Stimulated activated CD4-positive, alpha-beta T cell treated with anti-CD3 and anti-CD28 coated beads, Interleukin-4, amount 100 ng/mL, for 48 hours (primary cell): ENCODE measurements around the gene TBC1D13.
"Not testable (repeated sequence)": the region's sequence is repeated elsewhere in the genome, so short reads cannot be mapped to it uniquely, and the experiment has no call there.

ENCODE experiments used
- DNase-seq, 2 donors: peaks; one replicate each; pipeline ENCODE4 v3.0.0-alpha.2; 2020; ENCODE audit warnings: low read depth in 2 of 2

Gene TBC1D13, protein sequence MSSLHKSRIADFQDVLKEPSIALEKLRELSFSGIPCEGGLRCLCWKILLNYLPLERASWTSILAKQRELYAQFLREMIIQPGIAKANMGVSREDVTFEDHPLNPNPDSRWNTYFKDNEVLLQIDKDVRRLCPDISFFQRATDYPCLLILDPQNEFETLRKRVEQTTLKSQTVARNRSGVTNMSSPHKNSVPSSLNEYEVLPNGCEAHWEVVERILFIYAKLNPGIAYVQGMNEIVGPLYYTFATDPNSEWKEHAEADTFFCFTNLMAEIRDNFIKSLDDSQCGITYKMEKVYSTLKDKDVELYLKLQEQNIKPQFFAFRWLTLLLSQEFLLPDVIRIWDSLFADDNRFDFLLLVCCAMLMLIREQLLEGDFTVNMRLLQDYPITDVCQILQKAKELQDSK

DNA sequence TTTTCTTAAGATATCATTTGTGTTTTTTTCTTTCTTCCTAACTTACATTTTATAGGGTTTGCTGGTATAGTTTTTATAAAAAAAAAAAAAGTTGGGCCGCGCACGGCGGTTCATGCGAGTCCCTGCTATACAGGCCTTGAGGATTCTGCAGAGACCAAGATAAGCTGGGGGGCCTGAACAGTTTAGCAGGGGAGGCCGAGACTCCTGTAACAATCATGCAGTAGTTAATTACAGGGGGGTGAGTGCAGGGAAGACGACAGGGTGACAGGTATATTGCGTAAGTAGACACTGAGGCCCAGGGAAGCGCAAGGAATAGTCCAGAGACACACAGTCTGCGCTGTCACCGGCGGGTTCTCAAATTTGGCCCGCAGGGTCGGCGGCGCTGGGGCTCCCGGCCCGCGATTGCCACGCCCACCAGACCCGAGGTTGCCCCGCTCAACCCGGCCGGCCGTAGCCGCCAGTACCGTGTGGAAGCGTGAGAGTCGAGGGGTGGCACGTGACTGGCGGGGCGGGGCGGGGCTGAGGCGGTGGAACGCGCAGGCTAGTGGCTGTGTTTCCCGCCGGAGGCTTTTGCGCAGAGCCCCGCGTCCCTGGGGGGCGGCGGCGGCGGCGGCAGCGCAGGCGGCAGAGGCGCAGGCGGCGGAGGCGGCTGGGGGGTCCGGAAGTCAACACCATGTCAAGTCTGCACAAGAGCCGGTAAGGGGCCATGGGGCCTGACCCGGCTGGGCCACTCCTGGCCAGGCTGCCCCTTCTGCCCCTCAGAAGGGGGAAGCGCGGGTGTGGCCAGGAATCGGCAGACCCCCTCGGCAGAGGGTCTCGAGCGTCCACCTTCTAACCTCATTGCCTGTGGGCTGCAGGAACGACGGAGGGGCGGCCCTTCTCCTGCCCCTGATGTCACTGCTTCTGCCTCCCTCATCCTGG, at the start of gene TBC1D13:
Gene TBC1D13 (plus strand): TSS at position 573 of the 921 bp plus-strand sequence. CDS start 101 bp downstream, at position 674.
- peak; percentile 85 to 89 for DNase-seq

DNA sequence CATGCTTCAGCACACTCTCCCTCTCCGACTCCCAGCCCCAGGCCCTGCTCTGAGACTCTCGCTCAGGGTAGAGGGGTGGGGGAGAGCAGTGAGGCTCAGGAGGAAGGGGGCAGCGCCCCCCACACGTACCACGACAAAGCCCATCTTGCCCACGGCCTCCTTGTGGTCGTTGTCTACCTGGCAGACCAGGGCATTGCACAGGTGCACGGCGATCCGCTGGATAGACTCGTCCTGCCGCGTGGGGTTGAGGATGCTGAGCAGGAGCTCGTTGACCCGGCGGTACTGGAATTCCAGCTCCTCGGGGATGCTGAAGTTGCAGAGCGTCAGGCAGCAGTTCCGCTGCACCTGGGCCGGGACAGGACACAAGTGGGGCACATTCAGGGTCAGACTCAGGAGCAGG, 44.7 kb upstream of the TBC1D13 start:
- DNase-seq: no peak

GRCh38 chr9:128743421-128743820, 43.6 kb upstream of the TBC1D13 start:
- no peak for DNase-seq

DNA sequence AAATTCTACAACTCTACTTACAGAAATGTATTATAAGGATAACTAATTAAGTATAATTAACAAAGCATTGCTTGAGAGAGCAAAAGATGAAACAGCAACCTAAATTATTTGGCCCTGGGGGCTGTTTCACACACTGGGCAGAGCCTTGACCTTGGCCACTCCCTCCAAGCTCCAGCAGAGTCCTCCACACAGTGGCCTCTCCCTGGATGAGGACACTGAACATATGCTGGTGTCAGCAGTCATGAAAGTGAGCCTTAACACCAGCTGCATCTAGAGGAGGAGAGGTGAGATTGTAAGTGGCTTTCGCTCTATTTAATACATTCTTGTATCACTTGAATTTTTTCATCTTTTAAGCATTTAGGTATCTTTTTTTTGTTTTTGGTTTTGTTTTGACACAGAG, 39.8 kb upstream of the TBC1D13 start:
- no peak for DNase-seq

DNA sequence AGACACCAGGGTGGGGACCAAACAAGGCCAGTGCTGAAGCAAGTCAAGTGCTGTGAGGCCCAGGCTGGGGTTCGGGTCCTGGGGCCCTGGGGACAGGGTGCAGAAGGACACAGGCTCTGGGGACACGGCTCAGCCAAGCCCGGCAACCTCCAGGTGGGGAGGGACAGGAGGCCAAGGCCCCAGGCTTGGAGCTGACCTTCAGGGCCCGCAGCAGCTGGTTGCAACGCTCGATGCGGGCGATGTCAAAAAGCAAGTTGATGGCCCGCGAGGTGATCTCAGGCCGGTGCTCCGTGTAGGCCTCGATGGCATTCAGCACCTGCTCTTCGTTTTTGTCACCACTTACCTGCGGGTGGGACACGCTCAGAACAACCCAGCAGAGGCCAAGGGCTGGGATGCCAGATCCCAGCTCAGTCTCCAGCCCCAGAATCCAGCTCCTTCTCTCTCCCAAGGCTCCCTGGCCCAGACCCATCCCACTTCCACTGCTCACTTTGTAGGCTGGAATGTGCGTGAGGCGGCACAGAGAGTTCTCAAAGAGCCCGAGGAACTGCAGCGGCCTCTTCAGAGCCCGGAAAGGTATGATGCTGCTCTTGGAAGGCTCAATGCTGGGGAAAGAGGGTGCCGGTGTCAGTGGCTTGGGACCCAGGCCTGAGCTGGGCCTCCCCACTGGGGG, 36.0 kb upstream of the TBC1D13 start:
- DNase-seq: no peak

GRCh38 chr9:128753627-128754026, 33.4 kb upstream of the TBC1D13 start:
- DNase-seq: no peak

DNA sequence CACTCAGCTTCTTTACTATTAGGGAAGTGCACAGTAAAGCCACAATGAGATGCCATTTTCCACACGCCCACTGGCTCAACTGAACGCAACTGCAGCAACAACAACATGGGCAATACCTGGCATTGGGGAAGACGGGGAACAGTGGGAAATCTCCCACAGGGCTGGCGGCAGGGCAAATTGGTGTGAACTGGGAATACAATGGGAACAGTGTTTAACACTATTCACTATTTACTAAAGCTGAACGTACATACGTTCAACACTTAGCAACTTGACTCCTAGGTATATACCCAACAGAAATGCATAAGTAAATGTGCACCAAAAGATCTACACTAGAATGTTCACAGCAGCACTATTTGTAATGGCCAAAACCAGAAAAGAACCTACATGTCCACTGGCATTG, 29.5 kb upstream of the TBC1D13 start:
- DNase-seq: no peak

DNA sequence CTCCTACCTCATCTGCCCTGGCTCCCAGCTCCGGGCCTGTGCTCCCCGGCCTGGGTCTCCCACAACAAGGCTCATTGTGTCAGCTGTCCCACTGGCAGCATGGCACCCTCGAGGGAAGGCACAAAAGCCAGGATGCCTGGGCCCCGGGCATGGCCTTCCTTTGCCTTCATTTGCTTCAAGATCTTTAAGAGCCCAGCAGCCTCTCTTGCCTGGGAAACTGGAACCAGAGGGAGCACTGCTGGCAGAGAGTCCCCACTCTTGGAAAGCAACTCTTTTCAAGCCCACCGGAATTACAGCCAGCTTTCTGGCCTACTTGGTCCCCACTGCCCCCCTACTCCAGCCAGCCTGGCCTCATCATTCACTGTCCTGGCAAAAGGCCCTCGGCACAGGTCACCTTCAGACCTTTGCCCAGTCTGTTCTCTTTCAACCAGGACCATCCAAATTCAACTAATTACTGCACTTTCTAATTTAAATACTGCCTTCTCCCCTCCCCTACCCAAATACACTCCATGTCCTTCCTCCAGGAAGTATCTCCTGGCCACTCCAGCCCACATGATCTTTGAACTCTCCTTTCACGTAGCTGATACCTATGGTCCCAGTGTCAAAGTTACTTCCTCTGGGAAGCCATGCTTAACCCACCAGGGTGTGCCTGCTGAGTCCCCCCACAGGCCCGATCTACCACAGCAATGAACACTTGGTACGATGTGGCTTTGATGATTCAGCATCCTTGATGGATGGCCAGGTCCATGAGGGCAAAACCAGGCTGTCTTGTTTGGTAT, 24.2 kb upstream of the TBC1D13 start:
- DNase-seq: no peak

GRCh38 chr9:128764361-128764760, 22.7 kb upstream of the TBC1D13 start:
- DNase-seq: no peak

GRCh38 chr9:128765499-128765898, 21.6 kb upstream of the TBC1D13 start:
- DNase-seq: no peak

GRCh38 chr9:128768606-128769005, 18.4 kb upstream of the TBC1D13 start:
- DNase-seq: no peak

DNA sequence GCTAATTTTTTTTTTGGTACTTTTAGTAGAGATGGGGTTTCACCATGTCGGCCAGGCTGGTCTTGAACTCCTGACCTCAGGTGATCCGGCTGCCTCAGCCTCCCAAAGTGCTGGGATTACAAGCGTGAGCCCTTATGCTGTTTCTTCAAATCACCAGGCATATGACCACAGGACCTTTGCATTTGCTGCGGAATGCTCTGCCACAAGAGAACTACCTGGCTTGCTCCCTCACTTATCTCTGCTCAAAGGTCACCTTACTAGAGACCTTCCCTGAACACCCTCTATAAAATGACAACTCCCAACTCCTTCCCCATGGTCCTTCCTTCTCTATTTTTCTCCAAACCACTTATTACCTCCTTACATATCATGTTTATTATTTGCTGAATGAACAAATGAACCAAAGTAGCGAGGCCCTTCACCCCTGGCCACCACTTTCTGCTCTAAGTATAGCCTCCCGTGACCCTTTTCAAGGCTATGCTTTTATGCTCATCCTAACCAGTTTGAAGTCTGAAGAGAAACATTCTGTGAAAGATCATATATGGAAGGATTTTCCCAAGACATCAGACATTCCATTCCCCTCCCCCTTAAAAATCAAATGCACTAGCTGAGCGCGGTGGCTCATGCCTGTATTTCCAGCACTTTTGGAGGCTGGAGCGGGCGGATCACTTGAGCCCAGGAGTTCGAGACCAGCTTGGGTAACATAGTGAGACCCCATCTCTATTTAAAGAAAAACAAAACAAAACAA, 16.6 kb upstream of the TBC1D13 start:
- no peak for DNase-seq

- DNase-seq: no peak
Observed at GRCh38 chr9:128771094-128771721, 15.8 kb upstream of the TBC1D13 start.

DNA sequence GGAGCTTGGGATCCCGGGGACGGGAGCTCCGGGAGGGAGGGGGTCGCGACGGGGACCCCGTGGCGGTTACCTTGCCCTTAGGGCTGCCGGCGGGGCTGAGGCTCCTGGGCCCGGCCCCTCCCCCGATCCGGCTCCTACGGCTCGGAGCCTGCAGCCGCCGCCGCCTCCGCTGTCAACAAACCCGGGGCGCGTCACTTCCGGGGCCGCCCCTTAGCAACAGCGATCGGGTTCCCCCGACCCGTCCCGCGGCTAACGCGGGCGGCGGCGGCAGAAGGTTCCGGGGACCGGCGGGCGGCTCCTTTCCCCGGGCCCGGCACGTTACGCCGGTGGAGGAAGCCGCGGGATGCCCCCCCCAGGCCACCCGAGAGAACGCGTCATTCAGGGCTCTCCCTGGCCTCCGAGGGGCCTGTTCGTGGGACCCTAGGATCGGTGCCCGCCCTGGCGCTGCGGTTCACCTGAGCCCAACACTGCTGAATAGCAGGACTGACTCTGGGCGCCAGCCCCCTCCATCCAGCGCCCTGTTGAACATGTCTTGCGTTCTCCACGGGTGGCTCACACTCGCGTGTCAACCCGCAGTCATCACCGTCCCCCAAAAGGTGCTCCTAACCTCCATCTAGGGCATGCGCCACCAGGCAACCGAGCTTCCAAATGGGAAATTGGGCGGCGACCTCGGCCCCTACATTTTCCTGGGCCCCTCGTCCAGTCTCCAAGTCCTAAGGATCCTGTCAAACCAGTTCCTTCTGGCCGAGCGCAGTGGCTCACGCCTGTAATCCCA, 15.1 kb upstream of the TBC1D13 start, which contains the start of gene ZER1:
Gene ZER1 (minus strand): TSS at position 183 of the 775 bp plus-strand sequence. CDS start 16,362 bp downstream, outside the sequence.
- peak; percentile 91 to 93 for DNase-seq

GRCh38 chr9:128773049-128773448, 14.0 kb upstream of the TBC1D13 start:
- DNase-seq: no peak

- no peak for DNase-seq
Observed at GRCh38 chr9:128774804-128775203, 12.2 kb upstream of the TBC1D13 start.

DNA sequence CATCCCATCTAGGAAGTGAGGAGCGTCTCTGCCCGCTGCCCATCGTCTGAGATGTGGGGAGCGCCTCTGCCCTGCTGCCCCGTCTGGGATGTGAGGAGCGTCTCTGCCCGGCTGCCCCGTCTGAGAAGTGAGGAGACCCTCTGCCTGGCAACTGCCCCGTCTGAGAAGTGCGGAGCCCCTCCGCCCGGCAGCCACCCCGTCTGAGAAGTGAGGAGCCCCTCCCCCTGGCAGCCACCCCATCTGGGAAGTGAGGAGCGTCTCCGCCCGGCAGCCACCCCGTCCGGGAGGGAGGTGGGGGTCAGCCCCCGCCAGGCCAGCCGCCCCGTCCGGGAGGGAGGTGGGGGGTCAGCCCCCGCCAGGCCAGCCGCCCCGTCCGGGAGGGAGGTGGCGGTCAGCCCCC, 7.0 kb upstream of the TBC1D13 start:
- DNase-seq: not testable (repeated sequence)

GRCh38 chr9:128781187-128782070, 5.6 kb upstream of the TBC1D13 start:
- DNase-seq: no peak
